Measurements from ENCODE around the gene NHS. TPM values are rescaled to one million over a fixed set of nuclear protein-coding genes. Genes with fewer than 3 reads are reported as not detected.
"Not testable (repeated sequence)": the region's sequence is repeated elsewhere in the genome, so short reads cannot be mapped to it uniquely, and the experiment has no call there.

NHS gene
- total RNA-seq, 1 donor from 2014 or later = 1.0 TPM

- Histone ChIP-seq H3K4me3 (ENCODE audit: low read length in 3 of 3) (no peak overlapping the region), H3K9me3 (ENCODE audit: control insufficient read depth in 3 of 3, low read length in 3 of 3) (no peaks in the 10 kb centered on the region), H3K27ac (ENCODE audit: low read depth, low read length) (no peak overlapping the region), H3K4me1 (ENCODE audit: control insufficient read depth in 3 of 3, insufficient read depth in 3 of 3, low read length in 3 of 3) (no peaks in the 10 kb centered on the region), H3K9ac (ENCODE audit: low read depth in 1 of 3, low read length in 3 of 3) (no peak overlapping the region), H3K27me3 (ENCODE audit: control insufficient read depth in 3 of 3, insufficient read depth in 3 of 3, low read length in 3 of 3) (no peaks in the 10 kb centered on the region), H3K36me3 (ENCODE audit: control insufficient read depth in 3 of 3, insufficient read depth in 3 of 3, low read length in 3 of 3) (no peaks in the 10 kb centered on the region)
These were observed 124.5 kb downstream of the NHS start for GRCh38 chrX:17499512-17499911.

DNA sequence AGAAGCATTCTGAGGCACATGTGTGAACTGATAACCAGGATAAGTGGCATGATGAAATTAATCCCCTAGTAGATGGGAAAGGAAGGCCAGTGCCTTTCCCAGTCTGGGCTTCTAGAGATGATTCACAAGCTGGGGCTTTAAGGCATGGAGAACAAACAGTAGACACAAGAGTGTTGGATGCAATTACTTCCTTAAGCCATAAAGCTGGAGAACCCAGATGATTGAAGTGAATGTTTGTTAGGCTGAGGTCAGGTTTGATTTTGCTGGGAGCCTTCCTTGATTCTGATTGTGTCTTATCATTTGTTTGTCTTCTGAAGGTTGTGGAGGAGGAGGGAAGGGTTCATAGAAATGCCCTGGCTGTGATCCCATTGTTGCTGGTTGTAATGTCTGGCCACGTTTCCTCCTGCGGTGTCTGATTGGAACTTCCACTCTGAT, 125.2 kb downstream of the NHS start:
- H3K9ac ChIP-seq (ENCODE audit: low read depth in 1 of 3, low read length in 3 of 3) = no peak overlapping the region

GRCh38 chrX:17501746-17502145, 126.7 kb downstream of the NHS start:
- Histone ChIP-seq H3K36me3 (ENCODE audit: control insufficient read depth in 3 of 3, insufficient read depth in 3 of 3, low read length in 3 of 3) (no peaks in the 10 kb centered on the region), H3K9ac (ENCODE audit: low read depth in 1 of 3, low read length in 3 of 3) (no peak overlapping the region), H3K9me3 (ENCODE audit: control insufficient read depth in 3 of 3, low read length in 3 of 3) (no peaks in the 10 kb centered on the region), H3K27me3 (ENCODE audit: control insufficient read depth in 3 of 3, insufficient read depth in 3 of 3, low read length in 3 of 3) (no peaks in the 10 kb centered on the region), H3K4me1 (ENCODE audit: control insufficient read depth in 3 of 3, insufficient read depth in 3 of 3, low read length in 3 of 3) (no peaks in the 10 kb centered on the region), H3K27ac (ENCODE audit: low read depth, low read length) (no peak overlapping the region), H3K4me3 (ENCODE audit: low read length in 3 of 3) (no peak overlapping the region)

More for the DNA sequence above, 125.2 kb downstream of the NHS start:
- Histone ChIP-seq H3K9me3 (ENCODE audit: control insufficient read depth in 3 of 3, low read length in 3 of 3) (no peaks in the 10 kb centered on the region), H3K4me3 (ENCODE audit: low read length in 3 of 3) (no peak overlapping the region), H3K36me3 (ENCODE audit: control insufficient read depth in 3 of 3, insufficient read depth in 3 of 3, low read length in 3 of 3) (no peaks in the 10 kb centered on the region), H3K27me3 (ENCODE audit: control insufficient read depth in 3 of 3, insufficient read depth in 3 of 3, low read length in 3 of 3) (no peaks in the 10 kb centered on the region), H3K4me1 (ENCODE audit: control insufficient read depth in 3 of 3, insufficient read depth in 3 of 3, low read length in 3 of 3) (no peaks in the 10 kb centered on the region), H3K27ac (ENCODE audit: low read depth, low read length) (no peak overlapping the region)

DNA sequence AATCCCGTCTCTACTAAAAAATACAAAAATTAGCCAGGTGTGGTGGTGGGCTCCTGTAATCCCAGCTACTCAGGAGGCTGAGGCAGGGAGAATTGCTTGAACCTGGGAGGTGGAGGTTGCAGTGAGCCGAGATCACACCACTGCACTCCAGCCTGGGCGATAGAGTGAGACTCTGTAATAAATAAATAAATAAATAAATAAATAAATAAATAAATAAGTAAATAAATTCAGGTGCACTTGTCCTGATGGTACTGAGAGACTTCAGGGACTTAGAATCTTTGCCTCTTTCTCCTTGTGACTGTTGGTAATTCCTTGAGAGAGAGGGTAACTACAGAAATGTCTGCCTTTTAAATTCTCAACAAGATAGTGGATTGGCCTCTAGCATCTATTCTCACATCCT, 131.4 kb downstream of the NHS start:
- H3K9me3 ChIP-seq (ENCODE audit: control insufficient read depth in 3 of 3, low read length in 3 of 3); H3K27me3 ChIP-seq (ENCODE audit: control insufficient read depth in 3 of 3, insufficient read depth in 3 of 3, low read length in 3 of 3); H3K4me3 ChIP-seq (ENCODE audit: low read length in 3 of 3); H3K36me3 ChIP-seq (ENCODE audit: control insufficient read depth in 3 of 3, insufficient read depth in 3 of 3, low read length in 3 of 3); H3K27ac ChIP-seq (ENCODE audit: low read depth, low read length); H3K9ac ChIP-seq (ENCODE audit: low read depth in 1 of 3, low read length in 3 of 3); H3K4me1 ChIP-seq (ENCODE audit: control insufficient read depth in 3 of 3, insufficient read depth in 3 of 3, low read length in 3 of 3): not testable (repeated sequence)

DNA sequence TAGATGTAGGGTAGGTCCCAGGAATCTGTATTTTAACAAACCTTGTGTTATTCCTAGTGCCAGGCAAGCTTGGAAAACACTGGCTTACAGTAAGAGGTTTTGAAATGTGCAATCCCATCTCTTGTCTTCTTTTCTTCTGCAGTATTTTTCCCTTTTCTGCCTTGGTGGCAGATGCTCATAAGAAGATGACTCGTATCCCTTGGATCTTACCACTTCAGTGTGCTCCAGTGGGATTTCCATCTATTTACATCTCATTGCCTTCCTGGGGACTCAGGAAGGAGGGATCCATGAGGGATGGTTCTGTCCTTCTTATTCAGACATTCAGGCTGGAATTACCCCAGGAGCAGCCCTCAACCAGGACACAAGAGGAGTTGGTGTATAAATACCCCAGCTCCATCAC, 136.6 kb downstream of the NHS start:
- Histone ChIP-seq H3K36me3 (ENCODE audit: control insufficient read depth in 3 of 3, insufficient read depth in 3 of 3, low read length in 3 of 3) (no peaks in the 10 kb centered on the region), H3K4me3 (ENCODE audit: low read length in 3 of 3) (no peak overlapping the region), H3K27me3 (ENCODE audit: control insufficient read depth in 3 of 3, insufficient read depth in 3 of 3, low read length in 3 of 3) (no peaks in the 10 kb centered on the region), H3K9ac (ENCODE audit: low read depth in 1 of 3, low read length in 3 of 3) (no peak overlapping the region), H3K4me1 (ENCODE audit: control insufficient read depth in 3 of 3, insufficient read depth in 3 of 3, low read length in 3 of 3) (no peaks in the 10 kb centered on the region), H3K27ac (ENCODE audit: low read depth, low read length) (no peak overlapping the region), H3K9me3 (ENCODE audit: control insufficient read depth in 3 of 3, low read length in 3 of 3) (no peaks in the 10 kb centered on the region)

GRCh38 chrX:17519358-17519757, 144.4 kb downstream of the NHS start:
- Histone ChIP-seq H3K36me3 (ENCODE audit: control insufficient read depth in 3 of 3, insufficient read depth in 3 of 3, low read length in 3 of 3) (no peaks in the 10 kb centered on the region), H3K4me1 (ENCODE audit: control insufficient read depth in 3 of 3, insufficient read depth in 3 of 3, low read length in 3 of 3) (peaks cover 0 to 2% (median 0%) of the 10 kb centered on the region in 3 donors), H3K9me3 (ENCODE audit: control insufficient read depth in 3 of 3, low read length in 3 of 3) (no peaks in the 10 kb centered on the region), H3K4me3 (ENCODE audit: low read length in 3 of 3) (peak overlapping the region in 2 of 3 donors; percentile 14 to 38), H3K27me3 (ENCODE audit: control insufficient read depth in 3 of 3, insufficient read depth in 3 of 3, low read length in 3 of 3) (no peaks in the 10 kb centered on the region), H3K9ac (ENCODE audit: low read depth in 1 of 3, low read length in 3 of 3) (no peak overlapping the region), H3K27ac (ENCODE audit: low read depth, low read length) (peak overlapping the region; percentile 29)

DNA sequence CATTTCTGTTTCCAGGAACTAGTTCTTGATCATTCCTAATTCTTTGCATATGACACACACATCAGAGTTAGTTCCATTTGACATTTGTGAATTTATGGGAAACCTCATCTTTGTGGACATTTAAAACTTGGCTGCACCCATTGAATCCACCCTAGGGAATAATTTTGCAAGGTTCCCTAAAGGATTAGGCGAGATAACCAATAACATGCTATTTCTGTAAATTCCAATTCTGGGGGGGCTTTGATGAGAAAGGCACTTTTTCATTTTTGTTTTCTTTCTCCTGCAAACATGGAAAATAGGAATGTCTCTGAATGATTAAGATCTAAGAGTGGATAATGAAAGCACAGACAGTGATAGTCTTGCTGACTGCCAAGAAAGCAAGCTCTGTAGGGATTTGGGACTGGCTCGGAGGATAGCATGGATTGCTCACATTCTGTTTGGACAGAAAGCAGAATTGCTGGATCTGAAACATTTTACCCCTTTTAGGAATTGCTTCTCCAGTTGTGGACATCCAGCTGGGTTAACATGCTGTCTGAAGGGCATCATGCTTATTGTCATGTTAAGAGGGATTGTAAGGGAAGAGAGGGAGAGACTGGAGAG, 145.1 kb downstream of the NHS start:
- no peak overlapping the region for H3K27ac ChIP-seq (ENCODE audit: low read depth, low read length)

GRCh38 chrX:17521871-17522693, 147.1 kb downstream of the NHS start:
- Histone ChIP-seq H3K27ac (ENCODE audit: low read depth, low read length) (no peak overlapping the region), H3K27me3 (ENCODE audit: control insufficient read depth in 3 of 3, insufficient read depth in 3 of 3, low read length in 3 of 3) (no peaks in the 10 kb centered on the region), H3K36me3 (ENCODE audit: control insufficient read depth in 3 of 3, insufficient read depth in 3 of 3, low read length in 3 of 3) (no peaks in the 10 kb centered on the region), H3K4me1 (ENCODE audit: control insufficient read depth in 3 of 3, insufficient read depth in 3 of 3, low read length in 3 of 3) (peaks cover 2 to 6% (median 2%) of the 10 kb centered on the region in 3 donors), H3K9me3 (ENCODE audit: control insufficient read depth in 3 of 3, low read length in 3 of 3) (no peaks in the 10 kb centered on the region), H3K4me3 (ENCODE audit: low read length in 3 of 3) (no peak overlapping the region), H3K9ac (ENCODE audit: low read depth in 1 of 3, low read length in 3 of 3) (no peak overlapping the region)

More for the DNA sequence above, 145.1 kb downstream of the NHS start:
- Histone ChIP-seq H3K4me3 (ENCODE audit: low read length in 3 of 3) (no peak overlapping the region), H3K36me3 (ENCODE audit: control insufficient read depth in 3 of 3, insufficient read depth in 3 of 3, low read length in 3 of 3) (no peaks in the 10 kb centered on the region), H3K9ac (ENCODE audit: low read depth in 1 of 3, low read length in 3 of 3) (no peak overlapping the region), H3K27me3 (ENCODE audit: control insufficient read depth in 3 of 3, insufficient read depth in 3 of 3, low read length in 3 of 3) (no peaks in the 10 kb centered on the region), H3K4me1 (ENCODE audit: control insufficient read depth in 3 of 3, insufficient read depth in 3 of 3, low read length in 3 of 3) (peaks cover 0 to 2% (median 0%) of the 10 kb centered on the region in 3 donors), H3K9me3 (ENCODE audit: control insufficient read depth in 3 of 3, low read length in 3 of 3) (no peaks in the 10 kb centered on the region)

DNA sequence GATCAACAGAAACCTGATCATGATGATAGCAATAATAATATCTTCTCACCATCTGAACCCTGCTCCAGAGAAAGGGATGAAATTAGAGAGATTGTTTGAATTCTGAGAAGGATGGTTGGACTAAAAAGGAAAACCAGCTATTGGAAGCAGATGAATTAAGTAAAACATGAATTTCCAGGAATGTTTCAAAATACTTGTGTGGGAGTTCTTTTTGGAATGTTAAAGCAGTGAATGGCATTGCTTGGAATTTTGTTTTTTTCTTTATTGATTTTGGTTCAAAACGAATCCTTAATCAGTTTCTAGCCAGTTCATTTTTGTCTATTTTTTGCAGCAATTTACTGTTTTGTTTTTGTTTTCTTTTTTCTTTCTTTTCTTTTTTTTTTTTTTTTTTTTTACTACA, 150.3 kb downstream of the NHS start:
- Histone ChIP-seq H3K27ac (ENCODE audit: low read depth, low read length) (no peak overlapping the region), H3K4me1 (ENCODE audit: control insufficient read depth in 3 of 3, insufficient read depth in 3 of 3, low read length in 3 of 3) (peaks cover 4 to 7% (median 5%) of the 10 kb centered on the region in 3 donors), H3K9ac (ENCODE audit: low read depth in 1 of 3, low read length in 3 of 3) (no peak overlapping the region), H3K9me3 (ENCODE audit: control insufficient read depth in 3 of 3, low read length in 3 of 3) (no peaks in the 10 kb centered on the region), H3K4me3 (ENCODE audit: low read length in 3 of 3) (no peak overlapping the region), H3K36me3 (ENCODE audit: control insufficient read depth in 3 of 3, insufficient read depth in 3 of 3, low read length in 3 of 3) (no peaks in the 10 kb centered on the region), H3K27me3 (ENCODE audit: control insufficient read depth in 3 of 3, insufficient read depth in 3 of 3, low read length in 3 of 3) (no peaks in the 10 kb centered on the region)

GRCh38 chrX:17525762-17526555, 151.0 kb downstream of the NHS start:
- Histone ChIP-seq H3K4me1 (ENCODE audit: control insufficient read depth in 3 of 3, insufficient read depth in 3 of 3, low read length in 3 of 3) (peaks cover 4 to 7% (median 5%) of the 10 kb centered on the region in 3 donors), H3K27me3 (ENCODE audit: control insufficient read depth in 3 of 3, insufficient read depth in 3 of 3, low read length in 3 of 3) (no peaks in the 10 kb centered on the region), H3K27ac (ENCODE audit: low read depth, low read length) (no peak overlapping the region), H3K36me3 (ENCODE audit: control insufficient read depth in 3 of 3, insufficient read depth in 3 of 3, low read length in 3 of 3) (no peaks in the 10 kb centered on the region), H3K9me3 (ENCODE audit: control insufficient read depth in 3 of 3, low read length in 3 of 3) (no peaks in the 10 kb centered on the region), H3K4me3 (ENCODE audit: low read length in 3 of 3) (no peak overlapping the region), H3K9ac (ENCODE audit: low read depth in 1 of 3, low read length in 3 of 3) (no peak overlapping the region)
